NCI-H510A treated with DMSO at 0.1 percent for 48 hours (cell line): ENCODE data around the gene IPPK.
"Not testable (repeated sequence)": the region's sequence is repeated elsewhere in the genome, so short reads cannot be mapped to it uniquely, and the experiment has no call there.

ENCODE experiments used
- DNase-seq: peaks from one replicate; lab custom pipeline; 2025; lab: John Stamatoyannopoulos, UW

IPPK gene

GRCh38 chr9:92637886-92638620 is 31.9 kb downstream of the IPPK start:
- no peak for DNase-seq

DNA sequence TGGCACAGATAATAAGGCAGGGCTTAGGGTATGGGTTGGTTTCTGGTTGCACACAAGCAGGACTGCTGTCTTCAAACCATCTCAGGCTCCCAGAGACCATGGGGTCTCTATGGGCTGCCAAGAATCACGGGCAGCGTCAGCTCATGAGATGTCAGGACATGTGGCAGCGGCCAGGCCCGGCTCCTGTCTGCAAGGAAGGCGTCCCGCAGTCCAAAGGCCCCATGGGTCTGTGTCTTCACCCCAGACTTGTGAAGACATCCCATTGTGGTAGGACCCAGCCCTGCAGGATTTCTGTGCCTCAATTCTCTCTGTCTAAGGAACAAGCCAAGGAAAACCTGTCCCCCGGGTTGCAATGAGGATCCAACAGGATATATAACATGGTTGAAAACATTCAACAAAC is 32.6 kb downstream of the IPPK start:
- no peak for DNase-seq

GRCh38 chr9:92636627-92637026 is 33.3 kb downstream of the IPPK start:
- DNase-seq: no peak

DNA sequence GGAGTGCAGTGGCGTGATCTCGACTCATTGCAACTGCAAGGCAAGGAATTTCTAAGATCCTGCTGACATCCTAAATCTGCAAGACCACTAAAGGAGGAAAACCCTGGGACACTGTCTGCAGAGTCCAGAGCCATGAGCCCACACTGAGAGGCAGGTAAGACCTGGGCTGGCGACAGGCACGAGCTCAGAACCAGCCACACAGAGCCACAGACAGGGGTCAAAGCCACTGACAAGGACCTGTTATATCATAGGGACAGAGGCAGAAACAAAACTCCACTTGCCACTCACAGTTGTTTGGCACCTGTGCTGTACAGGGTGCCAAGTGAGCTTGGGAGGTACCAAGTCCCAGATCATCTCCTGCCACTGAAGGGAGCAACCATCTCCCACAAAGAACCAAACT is 34.2 kb downstream of the IPPK start:
- no peak for DNase-seq

GRCh38 chr9:92634712-92635605 is 35.0 kb downstream of the IPPK start:
- peak; percentile 56 for DNase-seq

DNA sequence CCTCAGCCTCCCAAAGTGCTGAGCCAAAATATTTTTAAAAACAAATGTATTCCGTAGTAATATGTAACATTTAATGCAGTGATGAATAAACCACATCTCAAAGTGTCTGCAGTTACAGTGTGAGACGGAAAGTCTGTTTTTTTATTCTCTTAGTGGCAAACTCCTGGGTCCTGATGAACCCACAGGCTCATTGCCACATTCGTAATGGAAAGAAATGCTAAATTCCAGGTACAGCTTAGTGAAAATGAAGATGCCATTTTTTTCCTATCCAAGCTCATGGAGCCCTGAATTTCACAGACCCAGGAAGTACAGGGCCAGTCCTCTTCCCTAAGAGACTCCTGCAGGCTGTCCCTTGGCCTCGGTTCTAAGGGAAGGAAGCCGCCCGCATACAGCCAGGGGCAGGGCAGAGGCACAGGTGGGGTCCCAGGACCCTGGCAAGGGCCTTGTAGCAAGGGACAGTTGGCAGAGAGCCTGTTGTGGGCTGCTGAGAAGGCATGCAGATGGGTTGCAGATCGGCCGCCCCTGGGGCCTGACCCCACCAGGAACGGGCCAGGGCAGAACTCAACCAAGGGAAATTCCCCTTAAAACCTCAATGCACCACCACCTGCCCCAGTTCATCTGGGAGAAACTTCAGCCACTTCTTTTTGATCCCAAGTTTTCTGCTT is 36.2 kb downstream of the IPPK start:
- no peak for DNase-seq

- DNase-seq: no peak
These were observed 37.3 kb downstream of the IPPK start for GRCh38 chr9:92632641-92633040.

GRCh38 chr9:92631452-92632343 is 38.2 kb downstream of the IPPK start:
- DNase-seq: no peak

DNA sequence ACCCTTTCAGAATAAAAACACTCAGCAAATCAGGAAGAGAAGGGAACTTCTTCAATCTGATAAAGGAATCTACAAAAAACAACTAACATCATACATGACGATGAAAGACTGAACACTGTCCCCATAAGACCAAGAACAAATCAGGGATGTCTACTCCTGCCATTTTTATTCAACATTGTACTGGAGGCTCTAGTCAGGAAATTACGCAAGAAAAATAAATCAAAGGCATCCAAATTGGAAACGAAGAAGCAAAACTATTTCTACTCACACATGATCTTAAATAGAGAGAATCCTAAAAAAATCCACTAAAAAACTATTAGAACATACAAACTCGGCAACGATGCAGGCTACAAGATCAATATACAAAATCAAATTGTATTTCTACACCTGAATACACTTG is 42.3 kb downstream of the IPPK start:
- no peak for DNase-seq

GRCh38 chr9:92626484-92626883 is 43.4 kb downstream of the IPPK start:
- no peak for DNase-seq

GRCh38 chr9:92623936-92624335 is 46.0 kb downstream of the IPPK start:
- not testable (repeated sequence) for DNase-seq

- DNase-seq: no peak
These were observed 49.1 kb downstream of the IPPK start for GRCh38 chr9:92620845-92621244.

DNA sequence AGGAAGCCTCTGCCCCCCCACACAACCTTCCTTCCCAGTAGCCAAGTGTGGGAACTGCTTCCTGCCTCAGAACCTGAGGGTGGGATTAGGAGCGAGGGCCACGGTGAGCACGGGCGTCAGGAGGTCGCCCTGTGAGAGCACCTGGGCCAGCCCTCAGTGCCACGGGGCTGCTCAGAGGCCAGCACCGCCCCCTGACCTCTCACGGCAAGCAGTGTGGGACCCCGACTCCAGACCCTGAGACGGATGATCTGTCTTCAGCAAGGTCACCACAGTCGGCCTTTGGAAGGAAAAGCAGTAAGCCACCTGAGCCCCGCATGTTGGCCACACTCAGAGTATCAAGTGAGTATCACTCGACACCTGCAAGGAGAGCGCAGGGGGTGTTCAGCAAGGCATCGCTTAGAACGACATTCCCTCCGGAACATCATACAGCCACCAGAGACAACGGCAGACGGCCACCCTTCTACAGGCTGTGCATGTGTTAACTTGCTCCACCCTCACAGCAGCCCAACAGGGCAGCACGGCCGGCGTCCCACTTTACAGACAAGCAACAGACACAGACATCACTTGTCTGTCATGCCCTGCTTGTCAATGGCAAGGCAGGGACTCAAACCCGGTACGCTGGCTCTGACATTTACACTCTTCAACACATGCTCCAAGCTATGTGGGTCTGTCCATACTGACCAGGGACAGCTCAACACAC is 50.2 kb downstream of the IPPK start:
- no peak for DNase-seq

- no peak for DNase-seq
These were observed 51.2 kb downstream of the IPPK start for GRCh38 chr9:92618633-92619225.

- DNase-seq: no peak
These were observed 51.9 kb downstream of the IPPK start for GRCh38 chr9:92617951-92618510.

GRCh38 chr9:92617195-92617813 is 52.6 kb downstream of the IPPK start:
- no peak for DNase-seq

DNA sequence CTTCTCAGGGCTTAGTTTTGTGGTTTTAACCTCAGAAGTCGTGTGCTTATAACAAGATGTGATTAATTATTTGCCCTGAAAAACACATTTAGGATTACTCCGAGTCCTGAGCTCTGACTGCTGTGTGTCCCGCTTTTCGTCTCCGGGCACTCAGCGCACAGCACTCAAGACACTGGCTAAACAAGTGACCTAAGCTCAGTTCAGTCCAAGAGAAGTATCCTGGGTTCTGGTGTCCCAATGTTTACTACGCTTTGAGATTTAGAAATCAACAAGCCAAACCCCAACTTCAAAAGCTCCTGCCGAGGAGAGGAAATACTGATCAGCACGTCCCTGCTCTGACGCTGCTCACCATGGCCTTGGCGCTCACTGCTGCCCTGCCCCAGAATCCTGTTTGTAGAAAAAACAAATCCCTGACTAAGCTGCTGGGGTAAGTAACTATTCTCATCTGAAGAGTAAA is 53.2 kb downstream of the IPPK start:
- DNase-seq: no peak

- no peak for DNase-seq
These were observed 53.7 kb downstream of the IPPK start for GRCh38 chr9:92616199-92616641.

DNA sequence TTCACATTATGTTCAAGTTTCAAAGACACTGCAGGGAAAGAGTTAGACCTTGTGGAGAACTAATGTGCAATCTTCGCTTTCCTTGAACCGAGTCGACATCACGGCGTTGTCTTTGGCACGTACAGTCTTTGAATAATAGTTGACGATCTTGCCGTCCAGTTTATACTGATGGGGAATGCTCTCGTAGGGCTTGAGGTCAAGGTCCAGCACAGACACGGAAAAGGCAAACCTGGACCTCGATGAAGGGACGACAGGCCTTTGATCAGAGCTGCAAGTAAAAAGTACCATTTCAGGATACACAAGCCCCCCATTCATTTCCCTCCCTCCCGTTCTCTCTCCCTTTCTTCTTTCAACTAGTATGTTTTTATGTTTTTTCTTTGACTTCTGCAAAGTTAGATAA is 54.1 kb downstream of the IPPK start:
- DNase-seq: no peak
